ENCODE measurements around the gene PPFIA1. TPM values are rescaled to one million over a fixed set of nuclear protein-coding genes. Genes with fewer than 3 reads are reported as not detected.
A peak's percentile ranks its signal among the peaks of the same experiment; 100 is the strongest.
"Not testable (repeated sequence)": the region's sequence is repeated elsewhere in the genome, so short reads cannot be mapped to it uniquely, and the experiment has no call there.

Gene PPFIA1
- total RNA-seq, 1 donor from 2014 or later, result 38.6 TPM

DNA sequence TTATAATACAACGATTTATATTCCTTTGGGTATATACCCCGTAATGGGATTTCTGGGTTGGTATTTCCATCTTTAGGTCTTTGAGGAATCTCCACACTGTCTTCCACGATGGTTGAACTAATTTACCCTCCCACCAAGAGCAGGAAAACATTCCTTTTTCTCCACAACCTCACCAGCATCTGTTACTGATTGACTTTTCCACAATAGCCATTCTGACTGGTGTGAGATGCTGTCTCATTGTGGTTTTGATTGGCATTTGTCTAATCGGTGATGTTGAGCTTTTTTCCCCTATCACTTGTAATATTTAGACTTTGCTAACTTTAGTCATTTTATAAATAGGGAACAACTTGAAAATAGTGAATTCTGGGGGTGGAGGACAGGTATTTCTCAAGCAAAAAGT, 58.1 kb downstream of the PPFIA1 start:
- Histone ChIP-seq H3K36me3 (ENCODE audit: control insufficient read depth, insufficient read depth, low read length) (peaks cover 3% of the 10 kb centered on the region), H3K4me3 (ENCODE audit: low read depth, low read length) (no peak overlapping the region), H3K27me3 (ENCODE audit: control insufficient read depth, insufficient read depth, low read length) (no peaks in the 10 kb centered on the region)
- peak; percentile 42 for DNase-seq (ENCODE audit: low read depth)
- TF ChIP-seq, protein P1, sequence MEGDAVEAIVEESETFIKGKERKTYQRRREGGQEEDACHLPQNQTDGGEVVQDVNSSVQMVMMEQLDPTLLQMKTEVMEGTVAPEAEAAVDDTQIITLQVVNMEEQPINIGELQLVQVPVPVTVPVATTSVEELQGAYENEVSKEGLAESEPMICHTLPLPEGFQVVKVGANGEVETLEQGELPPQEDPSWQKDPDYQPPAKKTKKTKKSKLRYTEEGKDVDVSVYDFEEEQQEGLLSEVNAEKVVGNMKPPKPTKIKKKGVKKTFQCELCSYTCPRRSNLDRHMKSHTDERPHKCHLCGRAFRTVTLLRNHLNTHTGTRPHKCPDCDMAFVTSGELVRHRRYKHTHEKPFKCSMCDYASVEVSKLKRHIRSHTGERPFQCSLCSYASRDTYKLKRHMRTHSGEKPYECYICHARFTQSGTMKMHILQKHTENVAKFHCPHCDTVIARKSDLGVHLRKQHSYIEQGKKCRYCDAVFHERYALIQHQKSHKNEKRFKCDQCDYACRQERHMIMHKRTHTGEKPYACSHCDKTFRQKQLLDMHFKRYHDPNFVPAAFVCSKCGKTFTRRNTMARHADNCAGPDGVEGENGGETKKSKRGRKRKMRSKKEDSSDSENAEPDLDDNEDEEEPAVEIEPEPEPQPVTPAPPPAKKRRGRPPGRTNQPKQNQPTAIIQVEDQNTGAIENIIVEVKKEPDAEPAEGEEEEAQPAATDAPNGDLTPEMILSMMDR (IDR thresholded peaks at IDR 0.05; ENCODE audit: insufficient read depth, low read length, poor library complexity, severe bottlenecking), result no peak

DNA sequence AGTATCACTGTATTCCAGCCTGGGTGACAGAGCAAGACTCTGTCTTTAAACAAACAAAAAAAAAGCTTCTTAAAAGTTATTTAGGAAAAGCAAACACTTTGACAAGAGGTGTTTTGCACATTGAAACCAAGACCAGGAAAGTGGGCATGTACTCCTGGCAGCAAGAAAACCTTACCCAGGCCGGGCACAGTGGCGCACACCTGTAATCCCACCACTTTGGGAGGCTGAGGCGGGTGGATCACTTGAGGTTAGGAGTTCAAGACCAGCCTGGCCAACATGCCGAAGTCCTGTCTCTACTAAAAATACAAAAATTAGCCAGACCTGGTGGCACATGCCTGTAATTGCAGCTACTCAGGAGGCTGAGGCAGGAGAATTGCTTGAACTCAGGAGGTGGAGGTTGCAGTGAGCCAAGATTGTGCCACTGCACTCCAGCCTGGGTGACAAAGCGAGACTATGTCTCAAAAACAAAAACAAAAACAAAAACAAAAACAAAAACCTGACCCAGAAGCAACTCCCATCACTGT, 60.9 kb downstream of the PPFIA1 start:
- not testable (repeated sequence) for H3K27me3 ChIP-seq (ENCODE audit: control insufficient read depth, insufficient read depth, low read length); H3K36me3 ChIP-seq (ENCODE audit: control insufficient read depth, insufficient read depth, low read length); H3K4me3 ChIP-seq (ENCODE audit: low read depth, low read length); DNase-seq (ENCODE audit: low read depth)

- DNase-seq (ENCODE audit: low read depth), result no peak
- no peak overlapping the region for H3K4me3 ChIP-seq (ENCODE audit: low read depth, low read length)
- TF ChIP-seq, protein P1 (IDR thresholded peaks at IDR 0.05; ENCODE audit: insufficient read depth, low read length, poor library complexity, severe bottlenecking), result no peak
- H3K36me3 ChIP-seq (ENCODE audit: control insufficient read depth, insufficient read depth, low read length), result peaks cover 6% of the 10 kb centered on the region
- no peaks in the 10 kb centered on the region for H3K27me3 ChIP-seq (ENCODE audit: control insufficient read depth, insufficient read depth, low read length)
Observed at GRCh38 chr11:70331901-70332300, 61.4 kb downstream of the PPFIA1 start.

- TF ChIP-seq, protein P1 (IDR thresholded peaks at IDR 0.05; ENCODE audit: insufficient read depth, low read length, poor library complexity, severe bottlenecking), result no peak
- Histone ChIP-seq H3K4me3 (ENCODE audit: low read depth, low read length) (no peak overlapping the region), H3K27me3 (ENCODE audit: control insufficient read depth, insufficient read depth, low read length) (no peaks in the 10 kb centered on the region), H3K36me3 (ENCODE audit: control insufficient read depth, insufficient read depth, low read length) (peaks cover 6% of the 10 kb centered on the region)
- DNase-seq (ENCODE audit: low read depth), result no peak
Observed at GRCh38 chr11:70332567-70332966, 62.1 kb downstream of the PPFIA1 start.

- Histone ChIP-seq H3K27me3 (ENCODE audit: control insufficient read depth, insufficient read depth, low read length) (no peaks in the 10 kb centered on the region), H3K36me3 (ENCODE audit: control insufficient read depth, insufficient read depth, low read length) (peaks cover 6% of the 10 kb centered on the region), H3K4me3 (ENCODE audit: low read depth, low read length) (no peak overlapping the region)
- no peak for DNase-seq (ENCODE audit: low read depth)
- TF ChIP-seq, protein P1 (IDR thresholded peaks at IDR 0.05; ENCODE audit: insufficient read depth, low read length, poor library complexity, severe bottlenecking), result no peak
Observed at GRCh38 chr11:70333261-70333660, 62.8 kb downstream of the PPFIA1 start.

- DNase-seq (ENCODE audit: low read depth), result no peak
- Histone ChIP-seq H3K4me3 (ENCODE audit: low read depth, low read length) (no peak overlapping the region), H3K27me3 (ENCODE audit: control insufficient read depth, insufficient read depth, low read length) (no peaks in the 10 kb centered on the region), H3K36me3 (ENCODE audit: control insufficient read depth, insufficient read depth, low read length) (peaks cover 6% of the 10 kb centered on the region)
- TF ChIP-seq, protein P1 (IDR thresholded peaks at IDR 0.05; ENCODE audit: insufficient read depth, low read length, poor library complexity, severe bottlenecking), result no peak
Observed at GRCh38 chr11:70334351-70334995, 64.0 kb downstream of the PPFIA1 start.
